Glomerular visceral epithelial cell (primary cell): ENCODE measurements around the gene POLE.

Source experiments
- DNase-seq: peaks from one replicate; pipeline ENCODE4 v3.0.0-alpha.2; 2016; ENCODE audit errors: extremely low spot score

The POLE gene, protein sequence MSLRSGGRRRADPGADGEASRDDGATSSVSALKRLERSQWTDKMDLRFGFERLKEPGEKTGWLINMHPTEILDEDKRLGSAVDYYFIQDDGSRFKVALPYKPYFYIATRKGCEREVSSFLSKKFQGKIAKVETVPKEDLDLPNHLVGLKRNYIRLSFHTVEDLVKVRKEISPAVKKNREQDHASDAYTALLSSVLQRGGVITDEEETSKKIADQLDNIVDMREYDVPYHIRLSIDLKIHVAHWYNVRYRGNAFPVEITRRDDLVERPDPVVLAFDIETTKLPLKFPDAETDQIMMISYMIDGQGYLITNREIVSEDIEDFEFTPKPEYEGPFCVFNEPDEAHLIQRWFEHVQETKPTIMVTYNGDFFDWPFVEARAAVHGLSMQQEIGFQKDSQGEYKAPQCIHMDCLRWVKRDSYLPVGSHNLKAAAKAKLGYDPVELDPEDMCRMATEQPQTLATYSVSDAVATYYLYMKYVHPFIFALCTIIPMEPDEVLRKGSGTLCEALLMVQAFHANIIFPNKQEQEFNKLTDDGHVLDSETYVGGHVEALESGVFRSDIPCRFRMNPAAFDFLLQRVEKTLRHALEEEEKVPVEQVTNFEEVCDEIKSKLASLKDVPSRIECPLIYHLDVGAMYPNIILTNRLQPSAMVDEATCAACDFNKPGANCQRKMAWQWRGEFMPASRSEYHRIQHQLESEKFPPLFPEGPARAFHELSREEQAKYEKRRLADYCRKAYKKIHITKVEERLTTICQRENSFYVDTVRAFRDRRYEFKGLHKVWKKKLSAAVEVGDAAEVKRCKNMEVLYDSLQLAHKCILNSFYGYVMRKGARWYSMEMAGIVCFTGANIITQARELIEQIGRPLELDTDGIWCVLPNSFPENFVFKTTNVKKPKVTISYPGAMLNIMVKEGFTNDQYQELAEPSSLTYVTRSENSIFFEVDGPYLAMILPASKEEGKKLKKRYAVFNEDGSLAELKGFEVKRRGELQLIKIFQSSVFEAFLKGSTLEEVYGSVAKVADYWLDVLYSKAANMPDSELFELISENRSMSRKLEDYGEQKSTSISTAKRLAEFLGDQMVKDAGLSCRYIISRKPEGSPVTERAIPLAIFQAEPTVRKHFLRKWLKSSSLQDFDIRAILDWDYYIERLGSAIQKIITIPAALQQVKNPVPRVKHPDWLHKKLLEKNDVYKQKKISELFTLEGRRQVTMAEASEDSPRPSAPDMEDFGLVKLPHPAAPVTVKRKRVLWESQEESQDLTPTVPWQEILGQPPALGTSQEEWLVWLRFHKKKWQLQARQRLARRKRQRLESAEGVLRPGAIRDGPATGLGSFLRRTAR (N-terminal part only)

DNA sequence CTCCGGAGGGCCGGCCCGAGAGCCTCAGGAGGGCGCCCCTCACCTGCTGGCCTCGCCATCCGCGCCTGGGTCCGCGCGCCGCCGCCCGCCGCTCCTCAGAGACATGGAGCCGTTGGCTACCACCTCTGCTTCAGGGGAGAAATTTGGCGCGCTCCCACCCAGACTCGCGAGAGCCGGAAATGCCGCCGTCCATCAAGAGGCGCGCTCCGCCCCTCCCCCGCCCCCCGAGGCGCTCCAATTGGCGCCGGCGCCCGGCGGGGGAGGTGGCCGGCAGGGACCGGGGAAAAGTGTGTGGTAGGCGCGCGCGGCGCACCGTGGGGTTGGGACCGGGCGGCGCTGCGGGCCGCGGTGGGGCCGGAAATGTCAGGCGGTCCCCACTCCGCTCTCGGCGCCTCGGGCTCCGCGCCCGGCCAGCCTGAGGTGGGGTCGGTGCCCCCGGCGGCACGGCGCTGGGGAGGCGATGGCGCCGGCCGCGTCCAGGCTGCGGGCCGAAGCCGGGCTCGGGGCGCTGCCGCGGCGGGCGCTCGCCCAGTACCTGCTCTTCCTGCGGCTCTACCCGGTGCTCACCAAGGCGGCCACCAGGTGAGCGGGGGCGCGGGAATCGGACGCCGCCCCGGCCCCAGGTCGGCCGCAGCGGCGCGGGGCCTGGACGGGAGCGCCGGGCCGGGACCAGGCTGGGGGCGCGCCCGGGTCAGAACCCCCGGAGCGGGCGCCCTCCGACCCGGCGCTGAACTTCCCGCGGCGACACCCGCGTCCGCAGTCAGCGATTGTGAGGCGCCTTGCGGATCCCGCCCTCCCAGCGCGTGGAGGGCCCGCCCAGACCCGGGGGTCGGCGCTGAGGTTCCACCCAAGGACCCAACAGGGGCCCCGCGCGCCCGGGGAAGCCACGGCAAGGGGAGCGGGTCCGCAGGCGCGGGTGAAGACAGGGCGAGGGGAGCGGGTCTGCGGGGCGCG is at the start of gene POLE, which contains the start of gene PXMP2:
Gene POLE (minus strand): TSS at position 132 of the 954 bp plus-strand sequence. CDS start 27 bp downstream, at position 105.
Gene PXMP2 (plus strand): TSS at position 377 of the 954 bp plus-strand sequence. CDS start 84 bp downstream, at position 461.
- peak; percentile 96 for DNase-seq

DNA sequence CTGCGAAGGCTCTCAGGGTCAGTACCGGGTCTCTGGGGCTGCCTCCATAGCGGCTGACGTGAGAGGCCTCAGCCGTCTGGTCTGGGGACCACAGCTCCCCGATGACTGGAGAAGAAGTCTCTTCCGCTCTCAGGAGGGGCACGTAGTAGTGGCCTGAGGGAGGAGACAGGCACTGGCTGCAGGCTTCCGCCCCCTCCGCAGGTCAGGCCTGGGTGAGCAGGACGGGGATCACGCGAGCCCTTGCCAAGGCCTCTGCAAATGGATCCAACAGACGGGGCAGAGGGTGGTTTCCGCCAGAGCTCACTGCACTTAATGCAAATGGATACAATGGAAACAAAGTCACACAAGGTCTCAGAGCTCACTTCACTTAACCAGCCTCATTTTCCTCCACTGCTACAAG is 49.8 kb upstream of the POLE start:
- DNase-seq = no peak

DNA sequence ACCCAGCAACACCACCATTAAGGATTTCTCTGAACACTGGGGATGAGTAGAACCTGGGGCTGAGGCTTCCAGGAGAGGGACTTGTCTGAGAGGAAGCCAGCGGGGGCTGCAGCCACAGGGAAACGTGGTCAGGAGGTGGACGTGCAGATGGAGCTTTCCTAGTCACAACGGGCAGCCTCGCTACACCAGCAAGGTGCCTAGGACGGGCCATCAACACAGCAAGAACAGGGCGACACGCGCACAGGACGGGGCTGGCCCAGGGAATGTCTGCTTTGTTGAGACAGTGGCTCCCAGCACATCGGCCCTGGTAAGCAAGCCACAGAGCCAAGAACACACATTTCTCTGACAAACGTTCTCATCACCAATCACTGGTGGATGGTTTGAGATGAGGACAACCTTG is 49.2 kb upstream of the POLE start:
- no peak for DNase-seq

DNA sequence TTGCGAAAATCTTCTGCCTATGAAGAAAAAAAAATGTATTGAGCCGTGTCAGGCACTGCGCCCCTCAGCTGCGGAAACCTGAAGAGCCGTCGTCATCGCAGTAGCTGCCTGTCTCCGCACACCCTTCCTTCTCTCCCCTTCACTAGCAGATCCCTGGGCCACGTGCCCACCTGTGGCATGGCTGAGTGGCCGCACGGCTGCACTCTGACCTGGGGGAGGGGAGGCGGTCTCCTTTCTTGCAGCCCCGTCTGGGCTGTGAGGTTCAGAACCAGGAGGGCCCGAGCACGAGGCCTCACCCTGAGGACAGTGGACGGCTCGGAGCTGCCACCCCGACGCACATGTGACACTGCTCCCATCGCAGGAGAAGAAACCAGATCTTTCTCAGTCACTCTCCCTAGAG is 48.4 kb upstream of the POLE start:
- DNase-seq = no peak

DNA sequence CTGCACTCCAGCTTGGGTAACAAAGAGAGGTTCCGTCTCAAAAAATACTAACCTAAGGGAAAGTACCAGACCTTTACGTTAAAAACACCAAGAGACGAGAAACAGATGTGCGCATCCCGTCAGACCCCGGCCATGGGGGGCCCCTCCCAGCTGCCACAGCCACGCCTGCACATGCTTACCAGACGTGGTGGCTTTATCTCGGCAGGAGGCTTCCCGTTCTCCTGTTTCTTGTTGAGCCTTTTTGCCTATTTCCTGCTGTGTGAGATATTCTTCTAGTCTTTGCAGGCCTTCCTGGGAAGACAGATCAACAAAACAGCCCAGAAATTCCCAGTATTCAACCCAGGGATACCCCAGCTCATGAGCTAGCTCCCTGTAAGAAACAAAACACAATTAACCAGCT is 47.1 kb upstream of the POLE start:
- DNase-seq = no peak

DNA sequence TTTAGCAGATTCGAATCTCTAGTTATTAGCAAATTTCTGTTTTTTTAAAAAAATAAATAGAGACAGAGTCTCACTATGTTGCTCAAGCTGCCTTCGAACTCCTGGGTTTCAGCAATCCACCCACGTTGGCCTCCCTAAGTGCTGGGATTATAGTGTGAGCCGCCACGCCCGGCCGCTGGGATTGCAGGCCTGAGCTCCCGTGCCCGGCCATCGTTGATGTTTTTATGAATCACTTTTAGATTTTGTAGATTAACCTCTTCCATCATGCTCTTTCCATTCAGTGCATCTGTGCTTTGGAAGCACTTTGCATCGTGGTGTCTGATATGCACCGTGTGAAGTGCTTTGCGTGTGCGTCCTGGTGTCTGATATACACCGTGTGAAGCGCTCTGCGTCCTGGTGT is 44.4 kb upstream of the POLE start:
- no peak for DNase-seq

DNA sequence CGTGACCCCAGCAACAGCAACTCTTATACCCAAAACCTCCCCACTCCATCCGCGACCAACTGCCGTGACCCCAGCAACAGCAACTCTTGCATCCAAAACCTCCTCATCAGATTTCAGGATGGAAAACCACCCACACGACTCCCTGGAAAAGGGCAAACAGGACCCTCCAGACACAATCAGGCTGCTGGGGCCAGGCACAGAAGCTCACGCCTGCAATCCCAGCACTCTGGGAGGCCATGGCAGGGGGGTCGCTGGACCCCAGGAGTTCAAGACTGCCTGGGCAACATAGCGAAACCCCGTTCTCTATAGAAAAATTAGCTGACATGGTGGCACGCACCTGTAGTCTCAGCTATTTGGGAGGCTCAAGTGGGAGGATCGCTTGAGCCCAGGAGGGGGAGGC is 43.2 kb upstream of the POLE start:
- DNase-seq = no peak

DNA sequence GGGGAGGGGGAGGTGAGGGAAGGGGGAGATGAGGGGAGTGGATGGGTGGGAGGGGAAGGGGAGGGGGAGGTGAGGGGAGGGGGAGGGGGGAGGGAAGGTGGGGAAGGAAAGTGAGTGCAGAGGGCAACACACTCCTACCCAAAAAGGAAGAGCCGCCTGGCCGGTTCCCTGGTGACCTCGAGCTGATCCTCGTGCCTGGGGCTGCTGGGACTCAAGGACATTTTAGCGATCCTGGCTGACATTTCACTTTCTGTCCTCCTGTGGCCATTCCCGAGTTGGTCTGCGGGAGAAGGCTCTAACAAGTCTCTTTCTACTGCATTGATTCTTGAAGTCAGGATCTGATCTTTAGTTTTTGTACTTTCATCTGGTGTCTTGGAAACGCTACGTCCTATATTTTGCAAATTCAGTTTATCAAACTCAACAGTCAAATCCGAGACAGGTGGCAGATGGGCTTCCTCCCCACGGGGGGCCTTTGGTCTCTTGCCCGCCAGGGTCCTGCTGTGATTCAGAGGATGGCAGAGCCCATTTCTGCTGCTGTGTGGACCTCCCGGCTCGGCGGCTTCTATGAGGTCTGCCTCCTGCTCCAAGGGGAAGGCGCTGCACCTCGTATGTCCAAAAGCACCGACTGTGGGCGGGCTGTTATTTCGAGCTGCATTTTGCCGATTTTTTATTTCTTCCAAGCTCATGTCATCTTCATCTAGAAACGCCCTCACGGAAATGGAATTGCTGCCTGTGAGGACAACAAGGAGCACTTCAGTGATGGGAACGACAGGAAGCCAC is 42.6 kb upstream of the POLE start:
- DNase-seq = no peak

DNA sequence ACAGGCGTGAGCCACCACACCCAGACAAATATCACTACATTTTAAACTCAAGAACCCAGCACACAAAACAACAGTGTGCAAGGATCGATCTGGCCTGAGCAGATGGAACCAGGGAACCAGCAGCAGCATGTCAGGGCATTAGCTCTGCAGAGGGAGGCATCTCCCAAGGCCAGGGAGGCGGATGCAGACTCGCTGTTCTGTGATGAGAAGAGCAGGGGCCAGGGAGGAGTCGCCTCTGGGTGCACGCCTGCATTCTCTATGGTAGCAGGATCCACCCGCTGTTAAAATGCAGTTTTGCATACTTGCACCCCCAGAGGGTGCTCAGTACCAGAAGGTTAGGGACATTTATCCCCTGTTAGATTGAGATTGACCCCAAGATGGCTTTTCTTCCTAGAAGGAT is 41.4 kb upstream of the POLE start:
- no peak for DNase-seq

DNA sequence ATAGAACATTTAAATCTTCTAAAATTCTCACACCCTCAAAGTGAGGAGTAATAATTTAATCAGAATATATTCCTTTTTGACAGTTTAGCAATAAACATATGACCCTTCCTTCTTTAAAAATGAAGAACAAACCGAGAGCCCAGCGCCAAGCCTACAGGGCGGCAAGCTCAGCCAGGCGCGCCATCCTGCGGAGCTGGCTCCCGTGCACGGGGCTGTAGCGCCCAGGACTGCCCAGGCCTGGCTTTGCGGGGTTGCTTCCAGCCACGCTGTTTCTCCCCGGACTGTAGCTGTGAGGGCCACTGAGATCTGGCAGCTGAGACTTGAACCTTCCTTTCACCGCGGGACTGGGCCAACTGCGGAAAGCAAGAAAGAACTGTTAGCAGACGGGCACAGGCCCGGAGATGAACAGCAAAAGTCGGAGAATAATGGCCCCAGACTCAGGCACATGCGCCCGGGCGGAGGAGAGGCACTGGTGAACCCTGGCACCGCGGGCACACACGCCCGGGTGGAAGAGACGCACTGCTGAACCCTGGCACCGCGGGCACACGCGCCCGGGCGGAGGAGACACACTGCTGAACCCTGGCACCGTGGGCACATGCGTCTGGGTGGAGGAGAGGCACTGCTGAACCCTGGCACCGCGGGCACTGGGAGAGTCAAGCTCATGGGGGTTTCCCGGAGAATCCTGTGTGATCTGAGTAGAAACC is 40.1 kb upstream of the POLE start:
- DNase-seq = no peak

DNA sequence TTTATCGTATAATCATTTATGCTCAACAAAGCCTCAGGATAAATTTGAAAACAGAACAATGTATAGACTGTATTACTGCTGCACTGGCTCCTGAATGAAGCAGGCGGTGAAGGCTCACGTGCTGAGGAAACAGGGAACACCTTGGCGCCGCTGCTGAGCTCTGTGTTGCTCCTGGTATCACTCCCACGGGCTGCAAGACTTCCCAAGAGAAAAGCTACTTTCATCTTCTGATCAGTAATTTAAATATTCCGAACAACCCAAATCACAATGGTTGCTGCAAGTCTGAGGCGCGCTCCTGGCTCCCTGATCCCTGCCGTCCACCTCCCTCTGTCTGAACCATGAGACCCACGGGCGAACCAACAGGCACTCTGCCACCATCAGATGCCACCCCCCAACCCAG is 39.2 kb upstream of the POLE start:
- DNase-seq = no peak

DNA sequence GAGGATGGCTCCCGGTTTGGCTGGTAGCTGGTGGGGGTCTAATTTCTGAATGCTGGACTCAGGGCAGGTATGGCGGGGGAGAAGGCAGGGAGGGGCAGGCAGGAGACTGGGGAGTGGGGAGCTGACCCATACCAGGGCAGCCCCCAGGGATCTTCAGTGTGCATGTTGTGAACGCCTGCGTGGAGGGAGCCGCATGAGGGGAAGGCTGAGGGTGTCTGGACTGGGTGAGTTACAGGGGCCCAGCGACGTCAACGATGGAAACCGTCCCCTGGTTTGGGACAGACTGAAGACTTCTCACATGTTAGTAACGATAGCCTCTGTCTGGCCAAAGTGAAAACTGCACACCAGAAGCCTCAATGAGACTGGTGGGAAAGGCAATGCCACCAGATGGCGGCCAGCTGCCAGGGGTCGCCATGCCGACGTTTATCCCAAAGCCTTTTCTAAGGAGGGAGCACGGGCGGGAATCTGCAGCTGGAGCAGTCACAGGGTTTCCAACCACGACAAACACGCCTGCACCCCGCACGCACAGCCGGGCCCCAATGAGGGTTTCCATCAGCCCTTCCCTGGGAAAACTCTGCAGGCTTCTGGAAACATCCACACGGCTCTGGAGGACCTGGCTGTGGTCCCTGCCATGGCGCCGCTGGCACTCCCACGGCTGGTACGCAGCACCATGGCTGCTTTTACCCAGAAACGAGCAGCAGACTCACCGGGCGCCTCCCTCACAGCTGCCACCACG is 37.5 kb upstream of the POLE start:
- no peak for DNase-seq

DNA sequence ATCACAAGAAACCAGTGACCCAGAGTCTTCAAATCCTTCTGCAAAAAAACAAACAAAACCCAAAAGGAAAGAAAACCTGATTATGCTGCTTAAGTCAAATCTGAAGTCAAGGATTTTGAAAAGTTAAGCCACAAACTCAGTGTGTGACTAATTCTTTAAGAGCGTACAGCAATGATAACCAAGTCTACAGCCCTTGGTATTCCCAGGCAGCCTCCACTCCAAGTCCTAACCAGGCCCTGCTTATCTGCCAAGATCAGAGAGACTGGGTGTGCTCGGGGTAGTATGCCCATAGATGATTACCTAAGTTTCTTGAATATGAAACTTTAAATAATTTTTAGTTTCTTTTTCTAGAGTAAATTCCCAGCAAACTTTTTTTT is 36.6 kb upstream of the POLE start:
- no peak for DNase-seq

DNA sequence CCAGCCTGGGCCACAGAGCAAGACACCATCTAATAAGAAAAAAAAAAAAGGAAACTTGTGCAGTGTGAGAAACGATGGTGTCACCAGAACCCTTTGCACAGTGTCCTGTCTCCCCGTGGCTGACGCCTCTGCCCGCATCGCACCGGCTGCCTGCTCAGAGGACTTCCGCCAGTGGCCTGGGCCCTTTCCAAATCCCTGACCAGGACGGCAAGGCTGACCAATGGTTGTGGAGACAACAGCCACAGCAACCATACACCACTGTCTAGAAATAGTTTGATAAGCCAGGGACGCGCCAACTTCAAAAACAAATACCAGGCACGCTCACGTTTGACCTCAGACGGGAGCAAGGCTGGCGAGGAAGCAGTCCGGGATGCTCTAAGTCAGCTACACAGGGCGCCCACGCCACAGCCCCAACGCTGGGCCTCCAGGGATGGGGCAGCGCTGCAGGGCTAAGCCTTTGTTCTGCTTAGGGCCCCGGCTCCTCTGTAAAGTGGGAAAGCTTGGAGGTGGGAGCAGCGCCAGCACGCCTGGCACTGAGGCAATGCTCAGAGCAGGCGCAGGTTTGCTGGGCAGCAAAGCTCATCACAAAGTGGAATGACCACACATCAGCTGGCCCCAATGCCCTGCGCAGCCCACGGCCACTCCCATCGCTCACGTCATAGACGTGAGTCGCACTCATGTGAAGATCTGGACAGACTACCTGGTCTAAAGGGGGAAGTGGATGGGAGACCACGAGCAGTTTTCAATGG is 36.0 kb upstream of the POLE start:
- DNase-seq = no peak

DNA sequence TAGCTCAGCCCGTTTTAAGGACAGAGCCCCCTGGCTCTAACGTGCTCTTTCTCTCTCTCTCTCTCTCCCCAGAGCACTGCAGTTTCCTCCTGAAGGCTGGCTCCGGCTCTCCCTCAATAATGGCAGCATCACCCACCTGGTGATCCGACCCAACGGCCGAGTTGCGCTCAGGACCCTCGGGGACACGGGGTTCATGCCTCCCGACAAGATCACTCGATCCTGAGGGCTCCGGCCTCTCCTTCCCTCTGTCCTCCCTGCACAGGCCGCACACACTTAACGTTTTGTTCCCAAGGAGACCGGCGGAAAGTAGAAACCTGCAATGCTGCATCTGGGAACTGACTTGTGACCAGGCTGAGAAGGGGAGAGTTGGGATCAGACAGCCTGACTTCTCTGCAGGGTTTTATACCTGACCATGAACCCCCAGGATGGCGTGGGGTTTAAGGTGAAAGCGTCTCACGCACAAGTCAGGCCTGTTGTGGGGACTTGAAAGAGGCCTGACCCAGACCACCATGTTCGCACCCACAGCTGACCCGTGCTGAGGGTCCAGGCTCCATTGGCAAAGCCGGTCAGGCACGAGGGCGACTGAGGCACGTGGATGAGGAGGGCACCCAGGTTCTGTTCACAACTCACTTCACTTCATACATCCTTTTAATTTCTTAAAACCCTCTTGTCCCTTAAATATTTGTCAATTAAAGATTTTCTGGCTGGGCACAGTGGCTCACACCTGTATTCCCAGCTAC is 33.6 kb upstream of the POLE start:
- DNase-seq = no peak

DNA sequence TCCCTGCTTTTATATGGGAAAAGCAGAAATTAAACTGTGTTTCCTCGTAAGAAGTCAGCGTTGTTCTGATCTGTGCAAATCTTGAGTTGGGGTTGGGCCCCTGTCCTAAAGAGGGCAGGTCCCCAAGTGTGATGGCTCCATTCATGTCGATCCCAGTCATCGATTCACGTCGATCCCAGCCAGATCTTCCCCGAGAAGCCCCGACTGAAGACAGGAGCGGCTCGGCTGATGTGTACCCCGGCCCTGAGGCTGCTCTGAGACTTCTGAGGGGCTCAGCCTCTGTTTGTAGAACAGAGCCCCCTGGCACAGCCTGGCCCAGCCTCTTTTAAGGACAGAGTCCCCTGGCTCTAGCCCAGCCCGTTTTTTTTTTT is 32.8 kb upstream of the POLE start:
- no peak for DNase-seq
